Measurements from ENCODE around the gene VTI1A. TPM values are rescaled to one million over a fixed set of nuclear protein-coding genes. Genes with fewer than 3 reads are reported as not detected.

The VTI1A gene
- total RNA-seq, 1 experiment from 2014 or later = 22.0 TPM

DNA sequence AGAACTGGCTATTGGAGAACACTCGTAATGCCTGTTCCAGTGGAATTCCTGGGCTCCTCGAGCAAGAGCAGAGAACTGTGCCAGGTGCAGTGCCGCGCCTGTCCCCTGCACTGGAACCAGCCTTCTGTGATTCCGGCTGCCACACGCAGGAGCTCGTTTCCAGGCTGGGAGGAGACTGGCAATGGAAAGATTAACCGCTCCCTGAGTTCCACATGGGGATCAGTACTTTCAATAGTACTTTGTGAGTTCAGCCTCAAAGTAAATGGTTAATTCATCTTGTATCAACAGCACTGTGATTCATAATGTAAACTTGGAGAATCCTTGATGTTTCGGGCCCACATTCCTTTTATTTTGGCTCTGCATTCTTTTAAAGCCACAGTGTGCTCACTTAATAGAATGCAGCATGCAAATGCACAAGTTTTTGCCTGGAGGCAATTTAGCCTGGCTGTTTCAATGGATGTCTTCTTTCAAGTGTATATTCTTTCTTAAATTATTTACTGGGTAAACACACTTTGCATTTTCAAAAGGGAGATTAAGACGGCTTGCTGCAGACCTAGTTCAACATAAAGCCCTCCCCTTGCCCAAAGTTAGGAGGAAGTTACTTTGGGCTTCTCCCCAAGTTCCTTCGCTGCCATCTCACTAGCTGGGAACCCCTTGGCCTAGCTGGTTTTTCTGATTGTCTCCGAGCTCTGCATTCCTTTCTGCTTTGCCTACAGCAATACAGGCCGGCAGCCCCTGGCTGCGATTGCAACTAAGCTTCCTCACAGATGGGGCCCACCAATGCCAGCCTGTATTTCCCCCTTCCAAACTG, 364.9 kb downstream of the VTI1A start:
- H3K9ac ChIP-seq (ENCODE audit: extremely low read depth, insufficient read length, low read length) = no peak overlapping the region
- H2BK15ac ChIP-seq (ENCODE audit: low read depth, low read length) = 0 out of 2 replicates have a peak overlapping the region, but pooled peaks have one; percentile 2
- H3T11ph ChIP-seq (ENCODE audit: low read length) = no peak overlapping the region
- peak overlapping the region; percentile 24 for H3K27ac ChIP-seq (ENCODE audit: insufficient read length, low read depth, low read length)
- no peak overlapping the region for H2BK5ac ChIP-seq (ENCODE audit: insufficient read length, low read length)
- H4K8ac ChIP-seq (replicated peaks; ENCODE audit: insufficient read length, low read depth, low read length) = no peak overlapping the region
- DNase-seq = peak; percentile 85
- H3K27me3 ChIP-seq (ENCODE audit: insufficient read depth, low read length) = no peaks in the 10 kb centered on the region; the same call in 1 of the 2 replicates
- no peak overlapping the region for H4K5ac ChIP-seq (ENCODE audit: insufficient read length, low read depth, low read length)
- H4K20me1 ChIP-seq (ENCODE audit: control insufficient read depth, insufficient read depth, insufficient read length) = no peaks in the 10 kb centered on the region
- H3K56ac ChIP-seq (ENCODE audit: insufficient read length, low read depth, low read length) = no peak overlapping the region
- H3K23ac ChIP-seq (ENCODE audit: insufficient read length, low read depth, low read length) = no peak overlapping the region
- Mint-ChIP-seq H3K9me3 (peaks cover 0 to 4% of the 10 kb centered on the region in 2 experiments; a peak in 1 of 5 replicates), H3K27me3 (ENCODE audit: low read depth) (peaks cover 14% of the 10 kb centered on the region), H3K36me3 (ENCODE audit: insufficient read depth in 1 of 3, low read depth in 3 of 3) (peaks cover 4 to 11% (median 6%) of the 10 kb centered on the region in 3 experiments; a peak in 6 of 7 replicates), H3K4me1 (peaks cover 78% of the 10 kb centered on the region in 2 experiments), H3K27ac (peak overlapping the region; percentile 69 to 97 (median 92); a peak in 6 of 7 replicates), H3K4me3 (peak overlapping the region; percentile 28 to 35; a peak in 2 of 5 replicates)
- H2AFZ ChIP-seq (ENCODE audit: low read length) = no peak overlapping the region
- no peak overlapping the region for H2BK12ac ChIP-seq (ENCODE audit: insufficient read length, low read depth, low read length)
- H3K4ac ChIP-seq (ENCODE audit: low read depth, low read length) = no peak overlapping the region
- no CpG with 5 or more reads among the region's 14 CpGs for WGBS (ENCODE audit: extremely low coverage, insufficient read length, low lambda C conversion rate)
- no peak overlapping the region for H2BK120ac ChIP-seq (ENCODE audit: low read depth, low read length, poor library complexity, severe bottlenecking)
- H3K79me2 ChIP-seq (ENCODE audit: insufficient read depth, low read length) = no peaks in the 10 kb centered on the region
- peak overlapping the region; percentile 10 for H3K4me2 ChIP-seq (ENCODE audit: insufficient read depth, insufficient read length, low read length)
- H3K4me1 ChIP-seq (ENCODE audit: insufficient read depth, low read length) = peaks cover 26% of the 10 kb centered on the region
- H3K9me3 ChIP-seq (ENCODE audit: control insufficient read depth, low read depth, low read length) = no peaks in the 10 kb centered on the region
- H3K14ac ChIP-seq (ENCODE audit: insufficient read depth, low read length) = 0 out of 2 replicates have a peak overlapping the region, but pooled peaks have one; percentile 18
- no peak overlapping the region for H2BK20ac ChIP-seq (ENCODE audit: low read depth, low read length, poor library complexity, severe bottlenecking)
- no peaks in the 10 kb centered on the region for H3K79me1 ChIP-seq (ENCODE audit: insufficient read depth, low read depth, low read length, poor library complexity, severe bottlenecking)
- TF ChIP-seq, protein P1, sequence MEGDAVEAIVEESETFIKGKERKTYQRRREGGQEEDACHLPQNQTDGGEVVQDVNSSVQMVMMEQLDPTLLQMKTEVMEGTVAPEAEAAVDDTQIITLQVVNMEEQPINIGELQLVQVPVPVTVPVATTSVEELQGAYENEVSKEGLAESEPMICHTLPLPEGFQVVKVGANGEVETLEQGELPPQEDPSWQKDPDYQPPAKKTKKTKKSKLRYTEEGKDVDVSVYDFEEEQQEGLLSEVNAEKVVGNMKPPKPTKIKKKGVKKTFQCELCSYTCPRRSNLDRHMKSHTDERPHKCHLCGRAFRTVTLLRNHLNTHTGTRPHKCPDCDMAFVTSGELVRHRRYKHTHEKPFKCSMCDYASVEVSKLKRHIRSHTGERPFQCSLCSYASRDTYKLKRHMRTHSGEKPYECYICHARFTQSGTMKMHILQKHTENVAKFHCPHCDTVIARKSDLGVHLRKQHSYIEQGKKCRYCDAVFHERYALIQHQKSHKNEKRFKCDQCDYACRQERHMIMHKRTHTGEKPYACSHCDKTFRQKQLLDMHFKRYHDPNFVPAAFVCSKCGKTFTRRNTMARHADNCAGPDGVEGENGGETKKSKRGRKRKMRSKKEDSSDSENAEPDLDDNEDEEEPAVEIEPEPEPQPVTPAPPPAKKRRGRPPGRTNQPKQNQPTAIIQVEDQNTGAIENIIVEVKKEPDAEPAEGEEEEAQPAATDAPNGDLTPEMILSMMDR (conservative IDR thresholded peaks at IDR 0.05) = no peak
- no peak overlapping the region for H4K91ac ChIP-seq (ENCODE audit: insufficient read length, low read depth, low read length)
- H3K18ac ChIP-seq (ENCODE audit: insufficient read length, low read depth, low read length) = peak overlapping the region; percentile 23
- H3K23me2 ChIP-seq (ENCODE audit: insufficient read length, low read depth, low read length, poor library complexity, severe bottlenecking) = no peaks in the 10 kb centered on the region
- no peak overlapping the region for H2AK5ac ChIP-seq (ENCODE audit: insufficient read length, low read length)

Measured in H9 (cell line).